ENCODE data around the gene OR11H7.

- no peak for TF ChIP-seq CTCF (IDR thresholded peaks at IDR 0.05)
- TF ChIP-seq POLR2A (IDR thresholded peaks at IDR 0.05): no peak
Observed at GRCh38 chr14:20262642-20263128, 33.9 kb downstream of the OR11H7 start.
